B cell (primary cell): ENCODE results near the gene TWNK. TPM values are rescaled to one million over a fixed set of nuclear protein-coding genes. Genes with fewer than 3 reads are reported as not detected.

Source experiments
- ATAC-seq: fragments of 200-7000 bp; cut with Tn5 transposase; one replicate; pipeline ENCODE4 v1.10.0; 2021; ENCODE audit warnings: low read depth, mild to moderate bottlenecking, moderate number of reproducible peaks, moderate library complexity
- CTCF ChIA-PET: fragments of 350-600 bp; sonication (Branson Sonifier 250); formaldehyde crosslinking; loops from one replicate; lab custom pipeline; 2021; ENCODE audit warnings: antibody characterized with exemption, inconsistent platforms; lab: Charles Lee
- POLR2A ChIA-PET: fragments of 350-600 bp; sonication (Branson Sonifier 250); formaldehyde crosslinking; loops from one replicate; lab custom pipeline; 2021; ENCODE audit warnings: antibody characterized with exemption; lab: Charles Lee
- DNase-seq: peaks from one replicate; pipeline ENCODE4 v3.0.0; 2013
- H2AFZ ChIP-seq: 2 replicates; pipeline ENCODE4 v1.6.1; 2012; ENCODE audit warnings: mild to moderate bottlenecking, low read depth, low read length; ENCODE audit not compliant: insufficient read depth, poor library complexity, severe bottlenecking
- H3K27ac ChIP-seq, 2 donors: 1 replicate in 1 of 2; 2 replicates in 1 of 2; pipeline ENCODE4 v1.5.1; 2012 to 2013; ENCODE audit warnings: low read length in 2 of 2, mild to moderate bottlenecking in 2 of 2, moderate library complexity in 1 of 2
- H3K27me3 ChIP-seq, 4 experiments: fragments of 200-600 bp in 1 of 4; sonication (generic) in 1 of 4; replicated peaks in 1 of 4; 1 replicate in 2 of 4; 2 replicates in 2 of 4; pipeline versions ENCODE4 v1.6.1 to v1.7.0; 2013 to 2016; ENCODE audit warnings: low read length in 3 of 4, mild to moderate bottlenecking in 2 of 4, mixed read lengths in 1 of 4, moderate library complexity in 1 of 4; ENCODE audit not compliant: insufficient read depth in 4 of 4, control insufficient read depth in 3 of 4; ENCODE audit errors: control extremely low read depth in 1 of 4
- H3K36me3 ChIP-seq, 2 experiments: replicated peaks in 1 of 2; 1 replicate in 1 of 2; 2 replicates in 1 of 2; pipeline versions ENCODE4 v1.6.1 to v1.7.1; 2013; ENCODE audit warnings: low read length in 1 of 2; ENCODE audit not compliant: insufficient read depth in 2 of 2, control insufficient read depth in 1 of 2; ENCODE audit errors: control extremely low read depth in 1 of 2, extremely low read depth in 1 of 2
- H3K4me1 ChIP-seq, 2 donors: fragments of 200-600 bp in 1 of 2; sonication (generic) in 1 of 2; 1 replicate in 1 of 2; 2 replicates in 1 of 2; pipeline versions ENCODE4 v1.5.1 to v1.6.1; 2013 to 2017; ENCODE audit warnings: low read length in 2 of 2; ENCODE audit not compliant: control insufficient read depth in 2 of 2, insufficient read depth in 2 of 2
- H3K4me2 ChIP-seq: replicated peaks from 2 replicates; pipeline ENCODE3; 2012; ENCODE audit warnings: mild to moderate bottlenecking, low read depth, low read length; ENCODE audit not compliant: poor library complexity, severe bottlenecking
- H3K4me3 ChIP-seq, 5 experiments: fragments of 200-600 bp in 1 of 5; sonication (generic) in 1 of 5; 1 replicate in 3 of 5; 2 replicates in 2 of 5; pipeline versions ENCODE4 v1.5.1 to v1.7.0; 2011 to 2016; ENCODE audit warnings: low read length in 4 of 5, mild to moderate bottlenecking in 4 of 5, low read depth in 2 of 5, control low read depth in 1 of 5, moderate library complexity in 1 of 5; ENCODE audit not compliant: insufficient read depth in 1 of 5; ENCODE audit errors: control extremely low read depth in 1 of 5, extremely low read depth in 1 of 5
- H3K79me2 ChIP-seq: fragments of 200-600 bp; sonication (generic); one replicate; pipeline ENCODE4 v1.6.0; 2016; ENCODE audit warnings: low read length; ENCODE audit not compliant: control insufficient read depth, insufficient read depth
- H3K9ac ChIP-seq: fragments of 200-600 bp; sonication (generic); 2 replicates; pipeline ENCODE4 v1.6.1; 2017; ENCODE audit warnings: mild to moderate bottlenecking, low read length, moderate library complexity
- H3K9me3 ChIP-seq, 3 donors: one replicate each; pipeline versions ENCODE4 v1.6.1 to v1.7.1; 2013; ENCODE audit warnings: low read length in 2 of 3; ENCODE audit not compliant: control insufficient read depth in 2 of 3, insufficient read depth in 1 of 3; ENCODE audit errors: control extremely low read depth in 1 of 3
- H4K20me1 ChIP-seq: 2 replicates; pipeline ENCODE4 v1.6.0; 2012; ENCODE audit warnings: mild to moderate bottlenecking, low read length; ENCODE audit not compliant: insufficient read depth, control insufficient read depth, poor library complexity, severe bottlenecking
- H3K27ac Mint-ChIP-seq: one replicate; pipeline ENCODE4 v1.8.0; 2021; ENCODE audit warnings: mixed read lengths
- H3K27me3 Mint-ChIP-seq: one replicate; pipeline ENCODE4 v1.8.0; 2021; ENCODE audit warnings: mixed read lengths
- H3K4me1 Mint-ChIP-seq: one replicate; pipeline ENCODE4 v1.8.0; 2021; ENCODE audit warnings: mixed read lengths
- H3K4me3 Mint-ChIP-seq: one replicate; pipeline ENCODE4 v1.8.0; 2021; ENCODE audit warnings: mixed read lengths
- H3K9me3 Mint-ChIP-seq: one replicate; pipeline ENCODE4 v1.8.0; 2022; ENCODE audit warnings: mixed read lengths; ENCODE audit not compliant: insufficient read depth
- EZH2 ChIP-seq: IDR thresholded peaks from 2 replicates; pipeline ENCODE4 v1.6.1; 2012; ENCODE audit warnings: borderline replicate concordance, low read depth, mild to moderate bottlenecking, moderate library complexity, low read length; ENCODE audit not compliant: insufficient read depth, poor library complexity, severe bottlenecking
- WGBS: methylation state at CpG from one replicate; pipeline ENCODE4 v1.1.5; 2013; ENCODE audit warnings: missing lambda C conversion rate; ENCODE audit not compliant: insufficient coverage; 5-methylcytosine and 5-hydroxymethylcytosine counted together
- intact Hi-C: fragments of 100-400 bp; cut with micrococcal nuclease; formaldehyde crosslinking; loops from one replicate; pipeline ENCODE4 v1.10.0; 2022
- polyA plus RNA-seq: library from polyadenylated mRNA; depleted of rRNA; stranded (reverse); fragments of >200 nt; gene quantifications from 2 replicates; pipeline ENCODE4 v1.2.3, GENCODE V29; 2012
- total RNA-seq, 2 donors: library from RNA; stranded (reverse); fragments of 120-200 nt in 1 of 2; gene quantifications; 1 replicate in 1 of 2; 2 replicates in 1 of 2; pipeline versions ENCODE4 v1.2.3 to v1.2.4, GENCODE V29; 2013 to 2022
- TF ChIP-seq, protein P1 (sequence below): fragments of 200-600 bp; IDR thresholded peaks from one replicate; pipeline ENCODE4 v1.8.0; 2022; ENCODE audit warnings: antibody characterized with exemption, mild to moderate bottlenecking

The TWNK gene
- total and polyA plus RNA-seq, 2 donors (not counting 1 experiment from before 2014, with no cell fraction given) = 7.2 to 11.8 TPM

GRCh38 chr10:101013365-101013825 lies 26.1 kb downstream of the TWNK start:
- ATAC-seq (no peak), DNase-seq (no peak)
- no peaks in the 10 kb centered on the region for H3K9me3 Mint-ChIP-seq
- ChIA-PET POLR2A (no interaction called here), CTCF (interaction anchor here (0.6 to 7.0 kb wide), 13 partner anchors 14 to 1262 kb away, joined by 3 to 70 read pairs (median 4); partner anchors contain the start of genes LZTS2, MRPL43, PDZD7 and SEMA4G)
- Histone ChIP-seq H3K4me3 (no peak overlapping the region), H3K4me2 (no peak overlapping the region), H3K9me3 (no peaks in the 10 kb centered on the region), H3K4me1 (peaks cover 14 to 20% of the 10 kb centered on the region in 2 donors), H3K79me2 (no peaks in the 10 kb centered on the region), H3K27me3 (peaks cover 0 to 37% (median 20%) of the 10 kb centered on the region in 4 experiments), H3K9ac (no peak overlapping the region), H2AFZ (no peak overlapping the region), H3K27ac (no peak overlapping the region), H4K20me1 (no peaks in the 10 kb centered on the region), H3K36me3 (no peaks in the 10 kb centered on the region)
- 68% methylated on average over 9 of the region's 9 CpGs for WGBS
- H3K4me3 Mint-ChIP-seq = no peak overlapping the region
- peaks cover 22% of the 10 kb centered on the region for H3K4me1 Mint-ChIP-seq
- TF ChIP-seq, protein P1, sequence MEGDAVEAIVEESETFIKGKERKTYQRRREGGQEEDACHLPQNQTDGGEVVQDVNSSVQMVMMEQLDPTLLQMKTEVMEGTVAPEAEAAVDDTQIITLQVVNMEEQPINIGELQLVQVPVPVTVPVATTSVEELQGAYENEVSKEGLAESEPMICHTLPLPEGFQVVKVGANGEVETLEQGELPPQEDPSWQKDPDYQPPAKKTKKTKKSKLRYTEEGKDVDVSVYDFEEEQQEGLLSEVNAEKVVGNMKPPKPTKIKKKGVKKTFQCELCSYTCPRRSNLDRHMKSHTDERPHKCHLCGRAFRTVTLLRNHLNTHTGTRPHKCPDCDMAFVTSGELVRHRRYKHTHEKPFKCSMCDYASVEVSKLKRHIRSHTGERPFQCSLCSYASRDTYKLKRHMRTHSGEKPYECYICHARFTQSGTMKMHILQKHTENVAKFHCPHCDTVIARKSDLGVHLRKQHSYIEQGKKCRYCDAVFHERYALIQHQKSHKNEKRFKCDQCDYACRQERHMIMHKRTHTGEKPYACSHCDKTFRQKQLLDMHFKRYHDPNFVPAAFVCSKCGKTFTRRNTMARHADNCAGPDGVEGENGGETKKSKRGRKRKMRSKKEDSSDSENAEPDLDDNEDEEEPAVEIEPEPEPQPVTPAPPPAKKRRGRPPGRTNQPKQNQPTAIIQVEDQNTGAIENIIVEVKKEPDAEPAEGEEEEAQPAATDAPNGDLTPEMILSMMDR = no peak
- no peak for TF ChIP-seq EZH2
- H3K27me3 Mint-ChIP-seq = peaks cover 32% of the 10 kb centered on the region
- no peak overlapping the region for H3K27ac Mint-ChIP-seq
- intact Hi-C loops = loop anchor here (1.0 to 5.0 kb wide), 3 partner anchors 14 to 341 kb away; partner anchors contain the start of genes LZTS2, PDZD7 and SFXN3

DNA sequence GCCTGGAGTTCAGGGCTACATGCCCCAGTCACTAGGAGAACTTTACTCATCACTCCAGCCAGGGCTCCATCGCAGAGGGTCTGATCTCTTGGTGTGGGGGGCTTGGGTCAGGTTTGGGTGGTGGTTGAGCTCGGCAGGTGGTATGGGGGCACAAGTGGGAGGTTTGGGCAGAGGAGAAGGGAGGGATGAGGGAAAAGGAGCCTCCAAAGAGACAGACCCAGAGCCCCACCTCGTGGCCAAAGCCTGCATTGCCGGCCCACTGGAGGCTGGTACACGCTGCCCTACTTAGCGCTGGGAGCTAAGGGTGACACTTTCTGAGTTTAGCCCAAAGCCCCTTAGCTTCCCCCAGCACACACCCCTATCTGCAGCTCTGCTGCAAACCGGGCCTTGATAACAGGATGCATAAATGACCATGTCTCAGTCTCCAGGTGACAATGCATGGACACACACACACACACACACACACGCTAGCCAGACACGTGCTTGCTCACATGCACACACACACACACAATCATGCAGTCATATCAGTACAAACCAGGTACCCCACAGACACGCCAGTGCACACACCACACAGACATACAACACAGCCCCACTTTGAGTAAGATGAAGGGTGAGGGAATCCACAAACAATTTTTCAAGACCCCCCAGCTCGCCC lies 27.0 kb downstream of the TWNK start:
- H3K4me1 Mint-ChIP-seq = peaks cover 25% of the 10 kb centered on the region
- H2AFZ ChIP-seq = no peak overlapping the region
- POLR2A ChIA-PET = interaction anchor here (0.6 kb wide), 1 partner anchor 276 kb away, joined by 3 read pairs; no protein-coding TSS in a partner anchor
- peaks cover 35% of the 10 kb centered on the region for H3K27me3 Mint-ChIP-seq
- no peak overlapping the region for H3K4me3 ChIP-seq
- CTCF ChIA-PET = interaction anchor here (0.8 to 7.0 kb wide), 25 partner anchors 9 to 136 kb away, joined by 3 to 70 read pairs (median 4); partner anchors contain the start of genes LZTS2, MRPL43, PDZD7 and SEMA4G
- H3K9ac ChIP-seq = no peak overlapping the region
- 29% methylated on average over 8 of the region's 11 CpGs for WGBS
- H3K9me3 Mint-ChIP-seq = no peaks in the 10 kb centered on the region
- H4K20me1 ChIP-seq = no peaks in the 10 kb centered on the region
- peaks cover 0 to 46% (median 24%) of the 10 kb centered on the region in 4 experiments for H3K27me3 ChIP-seq
- H3K36me3 ChIP-seq = no peaks in the 10 kb centered on the region
- peak; percentile 79 for DNase-seq
- TF ChIP-seq, protein P1 = peak; percentile 75
- TF ChIP-seq EZH2 = no peak
- H3K4me2 ChIP-seq = no peak overlapping the region
- H3K27ac ChIP-seq = no peak overlapping the region
- H3K9me3 ChIP-seq = no peaks in the 10 kb centered on the region
- H3K4me1 ChIP-seq = peaks cover 24 to 30% of the 10 kb centered on the region in 2 donors
- intact Hi-C loops = loop anchor here (5.0 kb wide), 1 partner anchor 342 kb away; no protein-coding TSS in a partner anchor
- H3K4me3 Mint-ChIP-seq = no peak overlapping the region
- ATAC-seq = peak; percentile 57
- no peaks in the 10 kb centered on the region for H3K79me2 ChIP-seq
- H3K27ac Mint-ChIP-seq = peak overlapping the region; percentile 1
